HG02623 (cell line): Measurements from ENCODE around the gene B4GALNT3.

Experiments
- ATAC-seq: cut with Tn5 transposase; IDR thresholded peaks from one replicate; pipeline ENCODE4 v1.9.1; 2021; ENCODE audit warnings: moderate library complexity; ENCODE audit not compliant: unreplicated experiment

B4GALNT3 gene

GRCh38 chr12:556498-556897 is 96.8 kb downstream of the B4GALNT3 start:
- ATAC-seq: no peak

GRCh38 chr12:558580-558979 is 98.8 kb downstream of the B4GALNT3 start:
- no peak for ATAC-seq

GRCh38 chr12:559208-559905 is 99.6 kb downstream of the B4GALNT3 start:
- ATAC-seq: no peak

GRCh38 chr12:559906-560455 is 100.2 kb downstream of the B4GALNT3 start:
- ATAC-seq: no peak

GRCh38 chr12:560691-561390 is 101.1 kb downstream of the B4GALNT3 start:
- ATAC-seq: no peak

- ATAC-seq: no peak
These were observed 101.6 kb downstream of the B4GALNT3 start for GRCh38 chr12:561391-561705.

- no peak for ATAC-seq
These were observed 102.3 kb downstream of the B4GALNT3 start for GRCh38 chr12:561908-562593.

- no peak for ATAC-seq
These were observed 102.9 kb downstream of the B4GALNT3 start for GRCh38 chr12:562634-563033.

GRCh38 chr12:563250-563781 is 103.6 kb downstream of the B4GALNT3 start:
- ATAC-seq: no peak

GRCh38 chr12:563787-564298 is 104.1 kb downstream of the B4GALNT3 start:
- ATAC-seq: no peak

- no peak for ATAC-seq
These were observed 105.4 kb downstream of the B4GALNT3 start for GRCh38 chr12:565161-565560.

GRCh38 chr12:565589-566105 is 105.9 kb downstream of the B4GALNT3 start:
- no peak for ATAC-seq

GRCh38 chr12:568486-568885 is 108.7 kb downstream of the B4GALNT3 start:
- ATAC-seq: no peak

GRCh38 chr12:569091-569676 is 109.4 kb downstream of the B4GALNT3 start:
- no peak for ATAC-seq

GRCh38 chr12:569803-570434 is 110.2 kb downstream of the B4GALNT3 start:
- peak; percentile 61 for ATAC-seq

GRCh38 chr12:570435-570920 is 110.7 kb downstream of the B4GALNT3 start:
- ATAC-seq: no peak

- no peak for ATAC-seq
These were observed 111.4 kb downstream of the B4GALNT3 start for GRCh38 chr12:570921-571794.

- no peak for ATAC-seq
These were observed 112.2 kb downstream of the B4GALNT3 start for GRCh38 chr12:571795-572531.

- ATAC-seq: no peak
These were observed 112.8 kb downstream of the B4GALNT3 start for GRCh38 chr12:572532-572899.
